Inflammatory macrophage (primary cell): Measurements from ENCODE around the gene HPCA.

Experiments
- DNase-seq, 2 donors: peaks; one replicate each; pipeline ENCODE4 v3.0.0-alpha.2; 2020 to 2022

Gene HPCA

DNA sequence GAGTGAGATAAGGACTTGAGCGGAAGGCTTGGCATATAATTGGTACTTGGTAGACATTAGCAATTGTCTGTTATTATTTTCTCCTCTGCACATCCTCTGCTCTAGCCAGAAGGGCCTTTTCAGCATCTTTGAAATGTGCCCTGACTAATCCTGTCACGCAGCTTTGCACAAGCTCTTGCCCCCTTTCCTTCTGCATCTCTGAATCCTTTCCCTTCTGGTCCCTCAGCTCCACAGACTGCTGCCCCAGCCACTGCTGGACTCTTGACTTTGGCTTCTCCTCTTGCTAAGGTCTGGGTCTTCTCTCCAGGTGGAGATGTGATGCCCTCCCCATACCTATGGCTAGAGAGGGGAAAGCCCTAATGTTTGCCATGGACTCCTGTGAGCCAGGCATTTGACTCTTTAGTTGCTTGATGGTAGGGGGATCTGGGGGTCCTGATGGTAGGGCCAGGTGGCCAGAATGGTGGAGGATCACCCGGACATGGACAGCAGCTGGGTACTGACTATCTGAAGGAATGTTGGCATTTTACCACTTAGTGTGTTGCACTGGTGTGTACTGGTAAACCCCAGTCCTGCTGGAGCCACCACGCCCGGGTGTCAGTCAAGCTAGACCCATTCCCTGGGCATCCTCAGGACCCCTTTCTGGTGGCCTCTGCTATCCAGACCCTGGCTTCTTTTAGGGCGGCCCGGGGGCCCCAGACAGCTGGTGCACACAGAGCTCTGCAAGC, 4.4 kb downstream of the HPCA start:
- no peak for DNase-seq

GRCh38 chr1:32891241-32891570, 4.9 kb downstream of the HPCA start:
- no peak for DNase-seq

GRCh38 chr1:32891630-32892029, 5.3 kb downstream of the HPCA start:
- DNase-seq: no peak

GRCh38 chr1:32892368-32893197, 6.3 kb downstream of the HPCA start:
- DNase-seq: no peak

DNA sequence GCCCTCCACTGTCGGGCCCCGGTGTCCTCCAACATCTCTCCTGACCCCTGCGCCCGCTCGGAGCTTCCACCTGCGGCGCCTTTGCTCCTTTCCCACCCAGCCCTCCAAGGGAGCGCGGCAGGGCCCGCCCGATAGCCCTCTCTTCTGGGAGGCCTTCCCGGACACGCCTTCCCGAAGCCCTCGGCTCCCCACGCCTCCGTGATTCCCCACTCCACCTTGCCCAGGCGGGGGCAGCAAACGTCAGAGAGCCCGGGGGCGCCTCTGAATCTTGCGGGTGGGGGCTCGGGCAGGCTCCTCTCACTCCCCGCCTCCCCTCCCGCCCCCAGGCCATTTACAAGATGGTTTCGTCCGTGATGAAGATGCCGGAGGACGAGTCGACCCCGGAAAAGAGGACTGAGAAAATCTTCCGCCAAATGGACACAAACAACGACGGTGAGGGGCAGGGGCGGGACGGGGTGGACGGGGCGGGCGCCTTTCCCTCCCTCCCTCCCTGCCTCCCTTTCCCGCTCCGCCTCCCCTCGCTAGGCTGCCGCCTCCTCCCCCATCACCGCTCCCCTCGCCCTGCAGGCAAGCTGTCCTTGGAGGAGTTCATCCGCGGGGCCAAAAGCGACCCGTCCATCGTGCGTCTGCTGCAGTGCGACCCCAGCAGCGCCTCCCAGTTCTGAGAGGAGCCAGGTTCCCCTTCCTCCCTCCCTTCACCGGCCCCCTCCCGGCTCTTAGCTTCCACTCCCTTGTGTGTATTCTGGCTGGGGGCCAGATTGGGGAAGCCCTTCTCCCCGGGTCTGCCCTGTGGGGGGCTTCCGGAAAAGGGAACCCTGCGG, 7.1 kb downstream of the HPCA start:
- DNase-seq: no peak

GRCh38 chr1:32894019-32894600, 7.8 kb downstream of the HPCA start:
- no peak for DNase-seq

GRCh38 chr1:32894681-32895080, 8.4 kb downstream of the HPCA start:
- DNase-seq: no peak

DNA sequence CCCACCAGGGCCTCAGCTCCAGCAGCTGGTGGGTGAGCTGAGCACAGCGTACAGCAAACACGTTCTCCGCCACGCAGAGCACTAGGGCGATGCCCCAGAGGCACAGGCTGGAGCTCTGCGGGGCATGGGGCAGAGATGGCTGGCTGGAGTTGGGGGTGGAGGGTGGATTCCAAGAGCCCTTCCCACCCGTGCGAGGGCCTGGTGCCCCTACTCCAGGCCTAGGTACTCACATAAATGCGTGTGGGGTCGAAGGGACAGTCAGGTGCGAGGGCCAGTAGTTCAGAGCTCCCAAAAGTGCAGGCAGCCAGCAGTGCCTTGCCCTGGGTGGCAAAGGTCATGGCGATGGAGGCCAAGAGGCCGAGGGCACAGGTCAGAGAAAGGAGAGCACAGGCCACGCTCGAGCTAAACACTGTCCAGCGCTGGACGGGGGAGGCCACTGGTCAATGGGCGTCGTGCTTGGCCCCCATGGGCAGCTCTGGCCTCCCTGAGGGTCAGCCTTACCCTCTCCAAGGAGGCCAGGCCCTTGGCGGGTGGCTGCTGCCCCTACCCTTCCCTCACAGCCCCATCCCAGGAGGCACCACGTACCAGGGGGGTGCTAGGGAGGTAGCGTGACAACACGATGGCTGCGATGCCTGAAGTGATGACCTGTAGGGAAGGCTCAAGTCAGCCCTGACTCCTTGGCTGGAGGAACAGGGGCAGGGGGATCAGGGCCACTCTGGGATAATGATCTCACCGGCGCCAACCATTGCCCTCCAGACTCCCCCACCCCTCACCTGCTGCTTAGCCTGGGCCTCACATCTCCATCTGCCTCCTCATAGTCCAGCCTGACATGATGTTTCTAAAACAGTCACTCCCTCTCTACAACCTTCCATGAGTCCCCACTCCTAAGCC, 9.3 kb downstream of the HPCA start:
- no peak for DNase-seq

- DNase-seq: no peak
Measured at GRCh38 chr1:32896451-32896850, 10.2 kb downstream of the HPCA start.

GRCh38 chr1:32897082-32898049, 11.1 kb downstream of the HPCA start:
- DNase-seq: no peak

DNA sequence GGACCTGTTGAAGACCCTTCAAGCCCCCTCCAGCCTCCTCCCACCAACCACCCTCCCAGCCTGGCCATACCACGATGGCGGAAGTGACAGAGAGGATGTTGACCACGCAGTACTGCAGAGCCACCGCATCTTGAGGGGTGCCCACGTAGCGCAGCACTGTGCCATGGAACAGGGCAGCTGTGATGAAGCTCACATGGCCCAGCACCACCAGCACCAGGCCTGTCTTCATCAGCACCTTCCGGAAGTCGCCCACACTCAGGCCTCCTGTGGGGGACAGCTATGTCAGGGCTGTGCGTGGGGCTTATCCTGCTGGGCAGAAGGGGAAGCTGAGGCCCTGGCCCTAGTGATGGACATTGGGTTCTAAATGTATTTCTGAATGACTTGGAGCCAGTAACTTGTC, 11.8 kb downstream of the HPCA start:
- no peak for DNase-seq

- no peak for DNase-seq
Measured at GRCh38 chr1:32898958-32899357, 12.7 kb downstream of the HPCA start.

GRCh38 chr1:32899586-32900296, 13.4 kb downstream of the HPCA start:
- DNase-seq: no peak

DNA sequence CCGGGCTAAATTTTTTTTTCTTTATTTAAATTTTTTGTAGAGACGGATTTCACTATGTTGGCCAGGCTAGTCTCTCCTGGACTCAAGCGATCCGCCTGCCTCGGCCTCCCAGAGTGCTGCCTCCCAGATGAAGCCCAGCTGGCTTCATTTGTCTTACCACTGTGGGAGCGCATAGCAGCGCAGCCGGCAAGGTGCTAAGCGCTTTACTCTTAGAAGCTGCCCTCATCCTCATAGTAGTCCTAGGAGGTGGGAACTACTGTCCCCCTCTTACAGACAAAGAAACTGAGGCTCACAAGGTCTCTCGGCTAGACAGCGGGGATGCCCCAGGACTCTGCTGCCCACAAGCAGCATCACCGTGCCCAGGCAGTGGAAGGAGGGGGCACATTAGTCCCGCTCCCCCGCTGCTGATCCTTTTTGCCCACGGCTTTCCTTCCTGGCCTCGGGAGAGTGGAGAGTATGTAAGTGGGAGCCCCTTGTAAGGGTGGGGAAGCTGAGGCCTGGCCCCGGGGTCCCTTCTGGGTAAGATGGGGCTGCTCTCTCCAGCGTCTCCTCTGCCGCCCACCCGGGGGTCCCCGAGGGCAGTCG, 14.2 kb downstream of the HPCA start:
- DNase-seq: no peak

DNA sequence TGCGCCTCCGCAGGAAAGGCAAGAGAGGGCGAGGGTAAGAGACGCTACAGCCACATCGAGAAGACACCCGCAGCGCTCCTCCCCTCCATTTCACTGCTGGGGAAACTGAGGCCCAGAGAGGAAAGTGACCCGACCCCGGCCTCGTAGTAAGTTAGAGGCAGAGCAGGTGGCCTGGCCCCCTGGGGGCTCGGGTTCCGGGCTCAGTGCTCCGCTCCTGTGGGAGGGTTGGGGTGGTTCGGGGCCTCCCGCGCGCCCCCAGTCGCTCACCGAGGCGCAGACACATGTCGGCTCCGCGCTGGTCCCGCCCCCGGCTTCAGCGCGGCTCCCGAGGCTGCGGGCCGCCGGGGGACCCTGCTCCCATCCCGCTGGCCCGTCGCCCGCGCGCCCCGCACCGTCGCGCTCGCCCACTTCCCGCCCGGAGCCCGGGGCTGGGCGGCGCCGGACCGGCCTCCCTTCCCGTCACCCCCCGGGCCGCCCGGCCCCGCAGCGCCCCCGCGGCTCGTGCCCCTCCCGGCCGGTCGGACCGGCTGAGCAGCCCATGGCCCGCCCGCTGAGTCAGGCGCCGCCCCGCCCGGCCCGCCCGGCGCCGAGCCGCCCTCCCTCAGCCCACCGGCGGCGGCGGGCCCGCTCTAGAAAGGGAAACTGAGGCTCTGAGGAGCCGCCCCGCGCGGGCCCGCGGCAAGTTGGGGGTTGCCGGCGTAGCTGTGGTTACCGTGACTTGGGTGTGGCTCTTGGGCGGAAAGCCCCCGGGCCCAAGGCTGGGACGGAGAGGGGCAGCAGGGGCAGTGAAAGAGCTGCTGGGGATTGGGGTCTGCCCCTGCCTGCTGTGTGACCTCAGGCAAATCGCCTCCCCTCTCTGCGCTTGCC, 14.9 kb downstream of the HPCA start, which contains the start of gene TMEM54:
Gene TMEM54, minus strand, starts transcription at position 434 of the 867 bp plus-strand sequence. Its CDS starts 151 bp downstream, at position 283.
- DNase-seq: no peak

DNA sequence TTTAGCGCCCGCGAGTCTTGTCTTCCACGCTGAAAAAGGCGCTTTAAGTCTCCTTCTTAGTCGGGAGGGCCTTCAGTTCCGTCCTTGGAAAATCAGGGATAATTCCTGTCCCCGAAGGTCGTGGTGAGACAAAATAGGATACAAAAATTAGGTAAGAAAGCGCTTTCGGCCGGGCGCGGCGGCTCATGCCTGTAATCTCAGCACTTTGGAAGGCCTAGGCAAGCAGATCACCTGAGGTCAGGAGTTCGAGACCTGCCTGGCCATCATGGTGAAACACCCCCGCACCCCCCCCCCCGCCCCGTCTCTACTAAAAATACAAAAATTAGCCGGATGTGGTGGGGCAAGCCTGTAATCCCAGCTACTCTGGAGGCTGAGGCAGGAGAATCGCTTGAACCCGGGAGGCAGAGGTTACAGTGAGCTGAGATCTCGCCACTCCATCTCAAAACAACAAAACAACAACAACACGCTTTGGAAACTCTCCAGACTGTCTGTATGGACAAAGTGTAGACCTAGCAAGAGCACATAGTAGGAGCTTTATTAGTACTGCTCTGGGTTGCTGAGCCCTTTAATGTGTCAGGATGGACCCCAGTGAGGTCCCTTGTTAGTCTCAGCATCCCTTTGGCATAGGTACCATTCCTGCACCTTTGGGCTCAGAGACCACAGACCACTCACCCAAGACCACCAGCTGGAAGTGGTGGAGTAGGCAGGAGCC, 15.7 kb downstream of the HPCA start:
- DNase-seq: no peak

DNA sequence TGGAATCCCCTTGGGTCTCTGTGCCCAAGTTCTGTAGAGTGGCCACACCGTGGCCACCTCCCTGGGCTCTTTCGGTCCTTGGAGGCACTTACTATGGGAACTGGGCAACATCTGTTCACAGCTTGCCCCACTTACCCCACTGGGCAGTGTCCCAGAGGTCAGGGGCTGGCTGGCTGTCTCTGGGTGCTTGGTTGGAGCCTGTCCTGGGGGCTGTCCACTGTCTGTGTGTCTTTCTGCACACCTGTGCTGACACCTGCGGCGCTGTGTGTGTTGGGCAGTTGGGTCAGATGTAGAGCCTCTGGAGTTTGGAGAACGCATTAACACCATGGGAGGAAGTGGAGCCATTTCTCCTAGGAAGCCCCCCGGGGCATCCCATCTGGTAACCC, 16.2 kb downstream of the HPCA start:
- no peak for DNase-seq
